ENCODE measurements around the gene MBTPS1. TPM values are rescaled to one million over a fixed set of nuclear protein-coding genes. Genes with fewer than 3 reads are reported as not detected.

The MBTPS1 gene
- total and polyA plus RNA-seq, 9 of the 15 experiments (the other 6 are each of a cell fraction or from before 2014, with no cell fraction given): 2.8 to 57.6 (median 43.8) TPM

DNA sequence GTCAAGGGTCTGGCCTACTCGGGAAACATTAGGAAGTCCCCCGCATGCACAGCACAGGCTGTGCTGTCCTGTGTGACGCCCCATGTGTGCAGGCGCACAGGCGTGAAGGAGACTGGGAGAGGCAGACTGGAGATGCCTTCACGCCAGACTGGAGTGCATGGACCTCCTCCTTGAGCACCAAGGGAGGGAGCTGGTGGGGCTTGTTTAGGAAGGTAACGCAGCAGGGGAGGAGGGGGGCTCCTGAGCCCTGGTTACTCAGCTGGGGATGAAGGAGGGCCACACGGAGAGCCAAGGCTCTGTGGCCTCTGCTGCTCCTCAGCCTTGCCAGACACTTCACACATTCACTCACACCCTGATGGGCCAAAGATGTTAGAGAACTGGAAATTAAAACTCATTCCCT is 20.5 kb upstream of the MBTPS1 start (continued):
- TF ChIP-seq DLX4 (CRISPR knock-in tag; IDR thresholded peaks at IDR 0.05): no peak
- TF ChIP-seq ZNF232 (CRISPR knock-in tag; IDR thresholded peaks at IDR 0.05): no peak
- no peak for TF ChIP-seq ETS2 (tag; IDR thresholded peaks at IDR 0.05; ENCODE audit: borderline replicate concordance, poor library complexity, severe bottlenecking)
- no peak for TF ChIP-seq NFXL1 (CRISPR knock-in tag; IDR thresholded peaks at IDR 0.05)
- TF ChIP-seq RREB1 (CRISPR knock-in tag; IDR thresholded peaks at IDR 0.05): 0 out of 2 replicates have a peak, but pooled peaks have one; percentile 50
- TF ChIP-seq, protein P1, sequence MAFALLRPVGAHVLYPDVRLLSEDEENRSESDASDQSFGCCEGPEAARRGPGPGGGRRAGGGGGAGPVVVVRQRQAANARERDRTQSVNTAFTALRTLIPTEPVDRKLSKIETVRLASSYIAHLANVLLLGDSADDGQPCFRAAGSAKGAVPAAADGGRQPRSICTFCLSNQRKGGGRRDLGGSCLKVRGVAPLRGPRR (CRISPR knock-in tag; IDR thresholded peaks at IDR 0.05): 0 out of 2 replicates have a peak, but pooled peaks have one; percentile 61
- peak; percentile 62 for TF ChIP-seq ZBTB33 (CRISPR knock-in tag; IDR thresholded peaks at IDR 0.05)
- TF ChIP-seq, protein P2, sequence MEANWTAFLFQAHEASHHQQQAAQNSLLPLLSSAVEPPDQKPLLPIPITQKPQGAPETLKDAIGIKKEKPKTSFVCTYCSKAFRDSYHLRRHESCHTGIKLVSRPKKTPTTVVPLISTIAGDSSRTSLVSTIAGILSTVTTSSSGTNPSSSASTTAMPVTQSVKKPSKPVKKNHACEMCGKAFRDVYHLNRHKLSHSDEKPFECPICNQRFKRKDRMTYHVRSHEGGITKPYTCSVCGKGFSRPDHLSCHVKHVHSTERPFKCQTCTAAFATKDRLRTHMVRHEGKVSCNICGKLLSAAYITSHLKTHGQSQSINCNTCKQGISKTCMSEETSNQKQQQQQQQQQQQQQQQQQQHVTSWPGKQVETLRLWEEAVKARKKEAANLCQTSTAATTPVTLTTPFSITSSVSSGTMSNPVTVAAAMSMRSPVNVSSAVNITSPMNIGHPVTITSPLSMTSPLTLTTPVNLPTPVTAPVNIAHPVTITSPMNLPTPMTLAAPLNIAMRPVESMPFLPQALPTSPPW (CRISPR knock-in tag; IDR thresholded peaks at IDR 0.05): peak; percentile 33; the same call in 1 of the 2 replicates
